ENCODE results near the gene CEMIP2. TPM values are rescaled to one million over a fixed set of nuclear protein-coding genes. Genes with fewer than 3 reads are reported as not detected.

CEMIP2 gene
- total and polyA plus RNA-seq, 2 of the 13 experiments (the other 11 are each of a cell fraction or from before 2014, with no cell fraction given), result 94.3 to 128 TPM

GRCh38 chr9:71643330-71643729 is 125.0 kb downstream of the CEMIP2 start (continued):
- TF ChIP-seq HMGXB4 (CRISPR knock-in tag; IDR thresholded peaks at IDR 0.05; ENCODE audit: borderline replicate concordance in 1 of 2, low read depth in 1 of 2) (no peak), ZNF138 (CRISPR knock-in tag; IDR thresholded peaks at IDR 0.05; ENCODE audit: low read depth) (no peak), ETV6 (CRISPR knock-in tag; conservative IDR thresholded peaks at IDR 0.05) (no peak), ZNF552 (CRISPR knock-in tag; IDR thresholded peaks at IDR 0.05; ENCODE audit: borderline replicate concordance) (no peak), SNAPC2 (CRISPR knock-in tag; IDR thresholded peaks at IDR 0.05) (no peak), ZNF839 (CRISPR knock-in tag; IDR thresholded peaks at IDR 0.05; ENCODE audit: borderline replicate concordance) (no peak), POLR2G (IDR thresholded peaks at IDR 0.05; ENCODE audit: low read depth, low read length) (no peak), MZF1 (CRISPR knock-in tag; IDR thresholded peaks at IDR 0.05; ENCODE audit: borderline replicate concordance) (no peak), TBX3 (IDR thresholded peaks at IDR 0.05; ENCODE audit: borderline replicate concordance) (no peak)

DNA sequence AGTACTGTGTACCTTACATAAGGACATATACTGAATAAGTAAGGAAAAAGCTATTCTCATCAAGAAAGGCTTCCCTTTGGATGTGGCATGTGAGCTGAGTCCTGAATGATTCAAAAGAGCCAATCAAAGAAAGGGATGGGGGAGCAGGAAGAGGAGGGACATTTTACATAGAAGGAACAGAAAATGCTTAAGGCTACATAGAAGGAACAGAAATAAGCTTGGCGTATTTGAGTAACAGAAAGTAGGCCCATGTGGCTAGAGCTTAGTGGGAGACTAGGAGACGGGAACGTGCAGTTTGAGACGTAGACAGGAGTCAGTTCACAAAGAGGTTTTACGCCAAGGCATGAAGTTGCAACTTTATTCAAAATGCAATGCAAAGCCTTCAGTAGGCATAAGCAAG is 126.3 kb downstream of the CEMIP2 start:
- Histone ChIP-seq H3K4me1 (ENCODE audit: insufficient read depth, low read length) (peaks cover 32% of the 10 kb centered on the region), H3K27ac (ENCODE audit: extremely low read length, insufficient read depth, low read length) (no peak overlapping the region), H2AFZ (ENCODE audit: low read length) (no peak overlapping the region), H3K9ac (ENCODE audit: insufficient read depth, low read depth, low read length) (no peak overlapping the region), H4K20me1 (ENCODE audit: insufficient read depth, low read length) (no peaks in the 10 kb centered on the region), H3K27me3 (ENCODE audit: control insufficient read depth in 1 of 2, insufficient read depth in 2 of 2, low read length in 2 of 2) (no peaks in the 10 kb centered on the region), H3K4me2 (ENCODE audit: low read depth, low read length) (no peak overlapping the region), H3K4me3 (replicated peaks in 1 of 3; ENCODE audit: insufficient read depth in 1 of 3, low read depth in 2 of 3, low read length in 3 of 3) (no peak overlapping the region), H3K79me2 (ENCODE audit: insufficient read depth, low read length) (no peaks in the 10 kb centered on the region), H3K36me3 (replicated peaks in 1 of 2; ENCODE audit: control insufficient read depth in 1 of 2, insufficient read depth in 2 of 2, low read length in 2 of 2) (no peaks in the 10 kb centered on the region), H3K9me3 (ENCODE audit: low read length) (no peaks in the 10 kb centered on the region)
- 87% methylated on average over 5 of the region's 5 CpGs for WGBS (ENCODE audit: low lambda C conversion rate)
- in situ Hi-C loops (cut with HindIII; ENCODE audit: extremely low pct_ligation_motif_present, low pct_unique_long_range_greater_than_20kb) (no loop called here), intact Hi-C loops (cut with micrococcal nuclease; ENCODE audit: unreplicated experiment) (no loop called here)
- BruUV-seq (replicated peaks), result no TSS peak
- no peak for FAIRE-seq
- DNase-seq (ENCODE audit: low spot score), result no peak
- CTCF ChIA-PET (ENCODE audit: low intra/inter-chr PET ratio, low total read pairs), result no interaction called here
- ATAC-seq, result no peak
- POLR2A ChIA-PET, result no interaction called here
- TF ChIP-seq HNRNPL (IDR thresholded peaks at IDR 0.05; ENCODE audit: low read depth, low read length) (no peak), ZNF280B (CRISPR knock-in tag; IDR thresholded peaks at IDR 0.05; ENCODE audit: borderline replicate concordance) (no peak), ZNF598 (CRISPR knock-in tag; IDR thresholded peaks at IDR 0.05; ENCODE audit: borderline replicate concordance) (no peak), SIX4 (CRISPR knock-in tag; IDR thresholded peaks at IDR 0.05) (no peak), ZNF136 (CRISPR knock-in tag; IDR thresholded peaks at IDR 0.05; ENCODE audit: low read depth) (no peak), JARID2 (CRISPR knock-in tag; IDR thresholded peaks at IDR 0.05; ENCODE audit: insufficient replicate concordance) (no peak)
- TF ChIP-seq, protein P1, sequence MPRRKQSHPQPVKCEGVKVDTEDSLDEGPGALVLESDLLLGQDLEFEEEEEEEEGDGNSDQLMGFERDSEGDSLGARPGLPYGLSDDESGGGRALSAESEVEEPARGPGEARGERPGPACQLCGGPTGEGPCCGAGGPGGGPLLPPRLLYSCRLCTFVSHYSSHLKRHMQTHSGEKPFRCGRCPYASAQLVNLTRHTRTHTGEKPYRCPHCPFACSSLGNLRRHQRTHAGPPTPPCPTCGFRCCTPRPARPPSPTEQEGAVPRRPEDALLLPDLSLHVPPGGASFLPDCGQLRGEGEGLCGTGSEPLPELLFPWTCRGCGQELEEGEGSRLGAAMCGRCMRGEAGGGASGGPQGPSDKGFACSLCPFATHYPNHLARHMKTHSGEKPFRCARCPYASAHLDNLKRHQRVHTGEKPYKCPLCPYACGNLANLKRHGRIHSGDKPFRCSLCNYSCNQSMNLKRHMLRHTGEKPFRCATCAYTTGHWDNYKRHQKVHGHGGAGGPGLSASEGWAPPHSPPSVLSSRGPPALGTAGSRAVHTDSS (CRISPR knock-in tag; conservative IDR thresholded peaks at IDR 0.05), result no peak
- TF ChIP-seq, protein P2, sequence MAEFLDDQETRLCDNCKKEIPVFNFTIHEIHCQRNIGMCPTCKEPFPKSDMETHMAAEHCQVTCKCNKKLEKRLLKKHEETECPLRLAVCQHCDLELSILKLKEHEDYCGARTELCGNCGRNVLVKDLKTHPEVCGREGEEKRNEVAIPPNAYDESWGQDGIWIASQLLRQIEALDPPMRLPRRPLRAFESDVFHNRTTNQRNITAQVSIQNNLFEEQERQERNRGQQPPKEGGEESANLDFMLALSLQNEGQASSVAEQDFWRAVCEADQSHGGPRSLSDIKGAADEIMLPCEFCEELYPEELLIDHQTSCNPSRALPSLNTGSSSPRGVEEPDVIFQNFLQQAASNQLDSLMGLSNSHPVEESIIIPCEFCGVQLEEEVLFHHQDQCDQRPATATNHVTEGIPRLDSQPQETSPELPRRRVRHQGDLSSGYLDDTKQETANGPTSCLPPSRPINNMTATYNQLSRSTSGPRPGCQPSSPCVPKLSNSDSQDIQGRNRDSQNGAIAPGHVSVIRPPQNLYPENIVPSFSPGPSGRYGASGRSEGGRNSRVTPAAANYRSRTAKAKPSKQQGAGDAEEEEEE (CRISPR knock-in tag; IDR thresholded peaks at IDR 0.05; ENCODE audit: borderline replicate concordance), result no peak
